Tibial nerve (tissue), 4 donors: Measurements from ENCODE around the gene BCL7A. TPM values are rescaled to one million over a fixed set of nuclear protein-coding genes. Genes with fewer than 3 reads are reported as not detected.

Experiments used
- DNase-seq, 2 donors: peaks; one replicate each; pipeline ENCODE4 v3.0.0-alpha.2; 2019; ENCODE audit warnings: low spot score in 2 of 2
- H3K27ac ChIP-seq, 4 donors: fragments of 200-600 bp; sonication (generic) in 3 of 4; one replicate each; pipeline ENCODE4 v1.5.1; 2017 to 2019; ENCODE audit warnings: mild to moderate bottlenecking in 1 of 4
- H3K27me3 ChIP-seq, 2 donors: fragments of 200-600 bp; sonication (generic) in 1 of 2; one replicate each; pipeline versions ENCODE4 v1.5.1 to v1.6.0; 2017 to 2019
- H3K36me3 ChIP-seq, 3 donors: fragments of 200-600 bp; sonication (generic); one replicate each; pipeline ENCODE4 v1.5.1; 2018 to 2019
- H3K4me1 ChIP-seq, 4 donors: fragments of 200-600 bp; sonication (generic) in 3 of 4; one replicate each; pipeline ENCODE4 v1.5.1; 2017 to 2019
- H3K4me3 ChIP-seq, 4 donors: fragments of 200-600 bp; sonication (generic) in 3 of 4; one replicate each; pipeline ENCODE4 v1.5.1; 2017 to 2019; ENCODE audit warnings: mild to moderate bottlenecking in 1 of 4, moderate library complexity in 1 of 4
- H3K9me3 ChIP-seq, 4 donors: fragments of 200-600 bp; sonication (generic) in 3 of 4; one replicate each; pipeline ENCODE4 v1.5.1; 2017 to 2019
- CTCF ChIP-seq, 5 experiments: fragments of 200-600 bp in 3 of 5; fragments of 450-650 bp in 2 of 5; sonication (generic) in 3 of 5; IDR thresholded peaks; one replicate each; pipeline ENCODE4 v1.5.1; 2016 to 2019; ENCODE audit warnings: antibody characterized with exemption in 5 of 5, mild to moderate bottlenecking in 3 of 5, moderate library complexity in 2 of 5
- EP300 ChIP-seq, 2 donors: sonication (generic); formaldehyde crosslinking; IDR thresholded peaks; one replicate each; pipeline ENCODE4 v1.6.1; 2017; ENCODE audit warnings: antibody characterized with exemption in 2 of 2, mild to moderate bottlenecking in 1 of 2
- POLR2A ChIP-seq, 2 donors: fragments of 450-650 bp; IDR thresholded peaks; one replicate each; pipeline ENCODE4 v1.6.1; 2017; ENCODE audit warnings: antibody characterized with exemption in 2 of 2, mild to moderate bottlenecking in 2 of 2, moderate library complexity in 2 of 2
- WGBS, 2 donors: methylation state at CpG; one replicate each; pipeline ENCODE4 v1.1.5; 2018; 5-methylcytosine and 5-hydroxymethylcytosine counted together
- total RNA-seq, 4 donors: library from RNA; depleted of rRNA; stranded (reverse); fragments of >200 nt; gene quantifications; one replicate each; pipeline ENCODE4 v1.1.0, GENCODE V29; 2016

Gene BCL7A
- total RNA-seq, 4 donors from 2014 or later, result 2.4 to 10.7 (median 5.1) TPM

DNA sequence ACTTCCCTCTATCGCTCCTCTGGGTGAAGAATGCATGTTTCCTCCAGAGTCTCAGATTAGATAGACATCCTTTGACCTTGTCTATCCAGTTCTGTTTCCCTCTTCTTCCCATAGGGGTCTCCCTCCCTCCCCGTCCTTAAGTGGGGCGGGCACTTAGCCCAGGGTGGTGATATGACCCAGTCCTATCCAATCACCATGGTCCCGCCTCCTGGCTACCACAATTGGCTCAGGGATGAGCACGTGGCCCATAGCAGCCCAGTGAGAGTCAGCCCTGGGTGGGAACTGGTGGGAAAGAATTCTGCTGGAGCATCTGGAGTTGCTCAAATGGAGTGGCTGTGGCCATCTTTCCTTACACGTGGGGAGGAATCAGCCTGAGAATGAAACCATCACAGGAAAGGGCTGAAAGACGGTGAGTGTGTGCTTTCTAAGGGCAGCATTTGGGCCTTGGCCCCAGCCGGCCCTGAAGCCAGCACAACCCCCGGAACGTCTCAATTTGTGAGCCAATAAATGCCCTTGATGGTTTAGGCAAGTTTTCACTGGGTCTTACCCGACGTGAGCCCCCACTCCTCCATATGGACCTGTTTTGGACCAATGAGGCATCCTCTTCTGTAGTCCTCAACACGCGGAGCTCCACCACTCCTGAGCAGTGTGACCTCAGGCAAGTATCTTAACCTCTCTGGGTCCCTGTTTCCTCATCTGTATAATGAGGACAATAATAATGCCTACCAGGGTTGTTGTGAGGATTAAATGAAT is 42.5 kb downstream of the BCL7A start:
- 64 to 69% methylated on average over 14 of the region's 14 CpGs for WGBS, 2 donors
- H3K36me3 ChIP-seq, result peaks cover 0 to 16% (median 0%) of the 10 kb centered on the region in 3 donors
- peak overlapping the region in 3 of 4 donors; percentile 66 to 77 (median 72) for H3K27ac ChIP-seq
- DNase-seq, result peak; percentile 41 to 53
- no peaks in the 10 kb centered on the region for H3K9me3 ChIP-seq
- TF ChIP-seq POLR2A (IDR thresholded peaks at IDR 0.05) (no peak), EP300 (IDR thresholded peaks at IDR 0.05) (no peak), CTCF (IDR thresholded peaks at IDR 0.05) (peak in 1 of 5 experiments; percentile 17)
- peaks cover 0 to 51% (median 26%) of the 10 kb centered on the region in 4 donors for H3K4me1 ChIP-seq
- no peaks in the 10 kb centered on the region for H3K27me3 ChIP-seq
- H3K4me3 ChIP-seq, result no peak overlapping the region

DNA sequence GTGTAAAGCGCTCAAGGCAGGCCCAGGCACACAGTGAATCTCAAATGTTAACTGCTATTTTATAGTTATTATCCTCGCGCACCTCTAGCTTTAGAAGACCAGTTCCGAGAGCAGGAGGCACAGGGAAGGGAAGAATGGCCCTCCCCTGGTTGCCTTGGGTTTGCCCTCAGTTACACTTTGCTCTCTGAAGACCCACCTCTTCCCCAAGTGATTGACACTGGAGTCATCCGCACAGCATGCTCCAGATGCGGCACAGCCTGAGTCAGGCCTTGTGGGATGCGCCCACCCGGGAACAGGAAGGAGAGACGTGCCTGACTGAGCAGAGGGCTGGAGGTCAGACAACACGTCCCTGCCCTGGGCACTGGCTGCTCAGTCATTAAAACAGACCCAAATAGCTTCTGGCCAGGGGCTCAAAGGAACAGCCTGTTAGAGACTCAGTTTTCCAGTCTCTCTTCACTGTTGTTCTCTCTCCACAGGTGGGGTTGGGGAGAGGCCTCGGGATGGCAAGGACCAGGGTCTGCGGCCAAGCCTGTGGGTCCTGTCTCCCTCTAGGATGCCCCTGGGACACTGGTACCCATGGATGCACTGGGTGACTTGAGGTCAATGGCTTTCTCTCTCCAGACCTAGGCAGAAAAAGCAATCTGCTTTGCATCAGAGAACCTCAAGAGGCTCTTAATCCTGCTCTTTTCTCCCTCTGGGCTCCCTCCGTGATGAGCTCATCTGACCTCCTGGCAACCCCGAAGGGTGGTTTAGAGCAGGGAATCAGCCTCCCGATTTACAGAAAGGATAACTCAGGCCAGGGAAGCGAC is 43.3 kb downstream of the BCL7A start:
- WGBS, 2 donors, result 63 to 64% methylated on average over 13 to 16 of the region's 16 CpGs
- H3K9me3 ChIP-seq, result no peaks in the 10 kb centered on the region
- TF ChIP-seq EP300 (IDR thresholded peaks at IDR 0.05), result no peak
- TF ChIP-seq POLR2A (IDR thresholded peaks at IDR 0.05), result no peak
- TF ChIP-seq CTCF (IDR thresholded peaks at IDR 0.05), result no peak
- H3K4me1 ChIP-seq, result peaks cover 0 to 51% (median 26%) of the 10 kb centered on the region in 4 donors
- H3K27me3 ChIP-seq, result no peaks in the 10 kb centered on the region
- H3K27ac ChIP-seq, result peak overlapping the region in 3 of 4 donors; percentile 46 to 77 (median 66)
- peaks cover 0 to 8% (median 0%) of the 10 kb centered on the region in 3 donors for H3K36me3 ChIP-seq
- H3K4me3 ChIP-seq, result no peak overlapping the region
- no peak for DNase-seq

DNA sequence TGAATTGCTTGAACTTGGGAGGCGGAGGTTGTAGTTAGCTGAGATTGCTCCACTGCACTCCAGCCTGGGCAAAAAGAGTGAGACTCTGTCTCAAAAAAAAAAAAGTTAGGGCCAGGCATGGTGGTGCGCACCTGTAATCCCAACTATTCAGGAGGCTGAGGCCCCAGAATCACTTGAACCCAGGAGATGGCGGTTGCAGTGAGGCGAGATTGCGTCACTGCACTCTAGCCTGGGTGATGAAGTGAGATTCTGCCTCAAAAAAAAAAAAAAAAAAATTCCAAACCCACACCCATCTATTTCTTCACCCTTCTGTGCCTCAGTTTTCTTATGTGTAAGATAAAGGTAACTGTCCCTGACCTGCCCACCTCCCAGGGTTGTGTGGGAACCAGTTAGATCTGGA is 45.9 kb downstream of the BCL7A start:
- H3K27ac ChIP-seq, result no peak overlapping the region
- H3K4me1 ChIP-seq, result peaks cover 0 to 57% (median 28%) of the 10 kb centered on the region in 4 donors
- TF ChIP-seq EP300 (IDR thresholded peaks at IDR 0.05) (no peak), CTCF (IDR thresholded peaks at IDR 0.05) (no peak), POLR2A (IDR thresholded peaks at IDR 0.05) (no peak)
- 96 to 99% methylated on average over 5 of the region's 5 CpGs for WGBS, 2 donors
- no peaks in the 10 kb centered on the region for H3K27me3 ChIP-seq
- no peak for DNase-seq
- no peaks in the 10 kb centered on the region for H3K9me3 ChIP-seq
- H3K36me3 ChIP-seq, result no peaks in the 10 kb centered on the region
- H3K4me3 ChIP-seq, result no peak overlapping the region

DNA sequence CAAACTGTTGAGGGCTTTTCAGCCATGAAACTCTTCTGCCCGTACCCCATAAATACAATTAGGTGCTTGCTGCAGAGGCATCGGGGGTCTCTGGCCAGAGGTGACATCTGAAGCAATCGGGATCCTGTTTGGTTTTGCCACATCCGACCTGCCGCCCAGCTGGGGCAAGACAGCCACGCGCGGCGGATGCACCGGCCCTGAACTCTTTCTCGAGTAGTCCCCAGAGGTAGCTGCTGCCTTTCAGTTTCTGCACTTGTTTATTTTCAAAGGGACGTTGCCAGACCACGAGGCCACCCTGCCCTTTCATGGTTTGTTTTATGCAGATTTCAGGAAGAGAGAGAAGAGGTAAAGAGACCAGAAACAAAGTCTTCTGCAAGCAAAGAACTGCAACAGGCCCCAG is 46.3 kb downstream of the BCL7A start:
- peak; percentile 46 to 51 for DNase-seq

More for the DNA sequence above, 46.3 kb downstream of the BCL7A start:
- Histone ChIP-seq H3K36me3 (no peaks in the 10 kb centered on the region), H3K4me1 (peaks cover 0 to 57% (median 26%) of the 10 kb centered on the region in 4 donors), H3K4me3 (no peak overlapping the region), H3K27me3 (no peaks in the 10 kb centered on the region), H3K27ac (no peak overlapping the region), H3K9me3 (no peaks in the 10 kb centered on the region)
- 25 to 48% methylated on average over 13 of the region's 13 CpGs for WGBS, 2 donors
- TF ChIP-seq CTCF (IDR thresholded peaks at IDR 0.05) (no peak), EP300 (IDR thresholded peaks at IDR 0.05) (peak in 1 of 2 donors; percentile 20)
